Left lung (tissue), 10 donors: ENCODE data around the gene FAM107A. TPM values are rescaled to one million over a fixed set of nuclear protein-coding genes. Genes with fewer than 3 reads are reported as not detected.

Source experiments
- ATAC-seq: fragments of 200-7000 bp; cut with Tn5 transposase; one replicate; pipeline ENCODE4 v1.9.1; 2020; ENCODE audit warnings: moderate library complexity
- DNase-seq, 4 donors: peaks; one replicate each; pipeline ENCODE4 v3.0.0-alpha.2; 2013 to 2020
- H3K27ac ChIP-seq, 2 donors: fragments of 200-600 bp; sonication (generic) in 1 of 2; one replicate each; pipeline versions ENCODE4 v1.5.0 to v1.8.0; 2020 to 2021
- H3K27me3 ChIP-seq, 2 donors: fragments of 200-600 bp; sonication (generic) in 1 of 2; one replicate each; pipeline versions ENCODE4 v1.5.0 to v1.8.0; 2020 to 2021
- H3K36me3 ChIP-seq, 2 donors: fragments of 200-600 bp; sonication (generic) in 1 of 2; one replicate each; pipeline versions ENCODE4 v1.5.0 to v1.8.0; 2020 to 2021
- H3K4me1 ChIP-seq, 2 donors: fragments of 200-600 bp; one replicate each; pipeline ENCODE4 v1.8.0; 2021
- H3K4me3 ChIP-seq, 2 donors: fragments of 200-600 bp; sonication (generic) in 1 of 2; one replicate each; pipeline versions ENCODE4 v1.5.0 to v1.8.0; 2020 to 2021; ENCODE audit warnings: mild to moderate bottlenecking in 1 of 2
- H3K9me3 ChIP-seq, 2 donors: fragments of 200-600 bp; sonication (generic) in 1 of 2; one replicate each; pipeline versions ENCODE4 v1.5.0 to v1.8.0; 2020 to 2021
- CTCF ChIP-seq, 2 donors: fragments of 200-600 bp; sonication (generic) in 1 of 2; IDR thresholded peaks; one replicate each; pipeline versions ENCODE4 v1.5.0 to v1.8.0; 2021; ENCODE audit warnings: antibody characterized with exemption in 2 of 2
- intact Hi-C, 2 donors: fragments of 100-400 bp; cut with DNase I; formaldehyde crosslinking; loops; one replicate each; pipeline versions ENCODE4 v1.11.2 to v1.14.2; 2022
- polyA plus RNA-seq, 6 donors: library from polyadenylated mRNA; unstranded; fragments of 120-200 nt; gene quantifications; one replicate each; pipeline ENCODE4 v1.2.1, GENCODE V29; 2013; ENCODE audit not compliant: insufficient read length in 6 of 6
- total RNA-seq, 2 donors: library from RNA; stranded (reverse); fragmentation: NEBNext Ultra II Directional; extraction: Animal tissue kit (Norgen Biotek cat#: 25700); gene quantifications; one replicate each; pipeline ENCODE4 v1.2.1, GENCODE V29; 2021
- donor health status: DM: no; HTN: yes; CAD: no.
- donor health status: DM: no; HTN: no; CAD: no.

FAM107A gene
- total and polyA plus RNA-seq, 8 donors: 0.69 to 46.5 (median 1.3) TPM

DNA sequence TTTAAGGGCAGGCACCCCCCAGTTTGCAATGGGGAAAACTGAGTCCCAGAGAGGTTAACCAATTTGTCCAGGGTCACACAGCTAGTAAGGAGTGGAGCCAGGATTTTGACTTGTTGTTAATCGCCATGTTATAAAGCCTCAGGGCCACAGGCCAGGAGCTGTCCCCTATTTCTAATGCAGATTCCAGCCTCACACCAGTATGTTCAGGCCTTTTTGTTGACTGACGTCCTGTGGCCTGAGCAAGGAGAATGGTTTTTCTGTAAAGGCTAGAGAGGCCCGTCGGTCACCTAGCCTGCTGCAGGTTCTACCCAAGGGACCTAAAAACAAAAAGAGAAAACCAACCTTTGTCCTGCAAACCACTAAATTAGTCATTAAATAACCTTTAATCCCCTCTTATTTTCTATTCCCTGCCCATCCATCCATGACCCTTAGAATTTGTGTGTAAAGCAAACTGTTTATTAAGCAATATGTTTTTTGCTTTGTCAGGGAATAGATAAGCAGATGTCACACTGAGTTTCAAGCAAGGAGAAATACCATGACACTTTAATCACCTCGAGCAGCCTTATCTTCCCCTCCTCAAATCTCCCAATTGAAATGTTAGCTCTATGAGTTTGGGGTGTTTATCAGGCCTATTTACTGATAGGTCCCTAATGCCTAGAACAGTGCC is 54.3 kb downstream of the FAM107A start:
- ATAC-seq (no peak), DNase-seq (no peak)
- no peak overlapping the region for H3K27ac ChIP-seq

GRCh38 chr3:58521917-58522631 is 55.1 kb downstream of the FAM107A start:
- ATAC-seq: peak; percentile 38
- Histone ChIP-seq H3K9me3 (no peaks in the 10 kb centered on the region), H3K27ac (no peak overlapping the region), H3K4me3 (no peak overlapping the region), H3K4me1 (peaks cover 0 to 13% of the 10 kb centered on the region in 2 donors), H3K36me3 (peaks cover 0 to 2% of the 10 kb centered on the region in 2 donors), H3K27me3 (no peaks in the 10 kb centered on the region)
- intact Hi-C loops: no loop called here
- no peak for TF ChIP-seq CTCF (IDR thresholded peaks at IDR 0.05)
- DNase-seq: no peak

More for the DNA sequence above, 54.3 kb downstream of the FAM107A start:
- Histone ChIP-seq H3K4me3 (no peak overlapping the region), H3K9me3 (no peaks in the 10 kb centered on the region), H3K4me1 (peaks cover 0 to 13% of the 10 kb centered on the region in 2 donors), H3K27me3 (no peaks in the 10 kb centered on the region), H3K36me3 (no peaks in the 10 kb centered on the region)
- intact Hi-C loops: no loop called here
- no peak for TF ChIP-seq CTCF (IDR thresholded peaks at IDR 0.05)

GRCh38 chr3:58521336-58521670 is 55.9 kb downstream of the FAM107A start:
- no peak for ATAC-seq
- no peaks in the 10 kb centered on the region for H3K9me3 ChIP-seq
- no peak overlapping the region for H3K4me3 ChIP-seq
- intact Hi-C loops: no loop called here
- peaks cover 0 to 4% of the 10 kb centered on the region in 2 donors for H3K36me3 ChIP-seq
- DNase-seq: no peak
- H3K27ac ChIP-seq: no peak overlapping the region
- no peaks in the 10 kb centered on the region for H3K27me3 ChIP-seq
- peaks cover 0 to 6% of the 10 kb centered on the region in 2 donors for H3K4me1 ChIP-seq
- no peak for TF ChIP-seq CTCF (IDR thresholded peaks at IDR 0.05)

DNA sequence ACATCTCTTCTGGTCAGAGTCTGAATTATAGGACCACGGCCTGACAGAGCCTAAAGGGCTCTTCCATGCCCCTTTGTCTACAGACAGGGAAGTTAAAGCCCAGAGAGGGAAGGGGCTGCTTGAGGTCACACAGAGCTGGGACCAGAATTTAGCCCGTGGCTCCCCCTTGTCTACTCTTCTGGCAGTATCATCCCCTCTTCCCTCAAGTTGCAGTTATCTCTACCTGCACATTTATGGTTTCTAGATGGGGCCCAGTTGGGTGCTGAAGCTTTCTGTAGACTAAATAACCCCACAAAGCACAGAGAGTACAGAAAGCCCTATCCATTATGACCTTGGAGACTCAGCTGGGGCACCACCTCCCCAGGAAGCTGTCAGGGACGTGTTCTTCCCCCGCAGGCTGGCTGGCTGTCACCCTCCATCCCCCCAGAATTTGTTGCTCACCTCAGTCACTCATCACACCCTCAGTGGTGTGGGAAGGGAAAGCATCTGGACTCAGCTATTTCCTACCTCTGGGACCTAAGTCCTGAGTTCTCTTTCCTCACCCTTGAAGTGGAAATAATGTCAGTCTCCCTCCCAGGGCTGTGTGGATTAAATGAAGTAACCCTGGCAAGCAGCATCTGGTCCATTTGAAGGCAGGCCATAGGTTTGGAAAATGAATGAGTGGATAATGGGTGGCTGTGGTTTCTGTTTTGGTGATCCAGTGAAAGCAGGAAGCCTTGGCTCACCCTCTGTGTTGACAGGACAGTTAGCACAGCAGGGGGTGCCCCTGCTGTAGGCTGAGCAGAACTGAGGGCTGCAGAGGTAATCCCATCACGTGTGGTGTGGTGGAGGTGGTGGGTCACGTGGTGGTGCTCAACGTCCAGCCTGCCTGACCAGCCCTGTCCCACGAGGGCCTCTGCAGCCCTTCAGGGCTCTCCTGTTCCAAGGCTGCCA is 56.5 kb downstream of the FAM107A start:
- Histone ChIP-seq H3K4me1 (no peaks in the 10 kb centered on the region), H3K36me3 (peaks cover 0 to 4% of the 10 kb centered on the region in 2 donors), H3K27ac (no peak overlapping the region), H3K4me3 (no peak overlapping the region), H3K27me3 (no peaks in the 10 kb centered on the region), H3K9me3 (no peaks in the 10 kb centered on the region)
- DNase-seq (no peak), ATAC-seq (no peak)
- TF ChIP-seq CTCF (IDR thresholded peaks at IDR 0.05): no peak
- intact Hi-C loops: no loop called here
